Bone marrow (tissue), 2 donors: ENCODE results near the gene GIMAP6.
"Not testable (repeated sequence)": the region's sequence is repeated elsewhere in the genome, so short reads cannot be mapped to it uniquely, and the experiment has no call there.

Source experiments
- DNase-seq, 2 donors: peaks; one replicate each; lab custom pipeline; 2025; lab: John Stamatoyannopoulos, UW

The GIMAP6 gene

DNA sequence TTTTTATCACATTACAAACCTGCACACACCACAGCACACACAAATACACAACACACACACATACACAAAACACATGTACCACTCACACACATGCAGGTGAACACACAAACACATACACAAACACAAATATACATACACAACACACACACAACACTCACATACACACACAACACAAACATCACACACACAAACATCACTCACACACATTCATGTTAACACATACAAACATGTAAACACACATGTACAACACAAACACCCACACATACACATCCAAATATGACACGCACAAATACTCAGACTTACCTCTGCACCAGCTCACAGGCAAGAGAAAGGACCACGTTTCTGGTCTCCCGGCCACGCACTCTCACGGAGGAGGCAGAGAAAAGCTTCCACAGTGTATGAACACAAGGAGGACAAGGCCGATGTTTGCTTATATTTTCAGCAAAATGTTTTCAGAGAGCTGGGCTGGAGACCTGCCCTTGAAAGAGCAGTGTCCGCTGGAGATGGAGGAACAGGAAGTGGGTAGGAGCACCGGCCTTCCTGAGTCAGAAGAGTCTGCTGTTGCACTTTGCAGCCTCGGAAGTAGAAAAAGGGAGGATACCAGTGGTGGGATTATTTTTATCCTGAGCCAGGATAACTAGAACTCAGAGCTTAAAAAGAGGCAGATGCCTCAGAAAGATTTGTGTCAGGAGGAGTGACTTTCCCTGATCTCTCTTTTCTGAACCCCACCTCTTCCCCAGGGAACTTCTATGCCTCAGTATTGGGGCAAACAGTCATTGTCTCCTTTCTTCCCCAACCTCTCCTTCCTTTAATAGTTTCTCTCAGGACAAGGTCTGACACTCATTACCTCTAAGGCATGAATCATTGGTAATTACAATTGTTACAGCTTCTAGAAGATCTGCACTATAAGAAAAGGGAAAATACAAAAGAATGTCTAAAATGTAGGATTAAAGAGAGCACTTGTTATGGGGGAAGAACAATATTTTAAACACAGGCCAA is at the start of gene GIMAP6:
Gene GIMAP6 (minus strand): TSS at position 520 of the 999 bp plus-strand sequence. CDS start 2,243 bp downstream, outside the sequence.
- DNase-seq, result peak in 1 of 2 donors; percentile 28

DNA sequence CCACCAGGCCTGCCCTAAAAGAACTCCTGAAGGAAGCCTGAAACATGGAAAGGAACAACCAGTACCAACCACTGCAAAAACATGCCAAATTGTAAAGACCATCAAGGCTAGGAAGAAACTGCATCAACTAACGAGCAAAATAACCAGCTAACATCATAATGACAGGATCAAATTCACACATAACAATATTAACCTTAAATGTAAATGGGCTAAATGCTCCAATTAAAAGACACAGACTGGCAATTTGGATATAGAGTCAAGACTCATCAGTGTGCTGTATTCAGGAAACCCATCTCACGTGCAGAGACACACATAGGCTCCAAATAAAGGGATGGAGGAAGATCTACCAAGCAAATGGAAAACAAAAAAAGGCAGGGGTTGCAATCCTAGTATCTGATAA is 48.2 kb upstream of the GIMAP6 start:
- not testable (repeated sequence) for DNase-seq

DNA sequence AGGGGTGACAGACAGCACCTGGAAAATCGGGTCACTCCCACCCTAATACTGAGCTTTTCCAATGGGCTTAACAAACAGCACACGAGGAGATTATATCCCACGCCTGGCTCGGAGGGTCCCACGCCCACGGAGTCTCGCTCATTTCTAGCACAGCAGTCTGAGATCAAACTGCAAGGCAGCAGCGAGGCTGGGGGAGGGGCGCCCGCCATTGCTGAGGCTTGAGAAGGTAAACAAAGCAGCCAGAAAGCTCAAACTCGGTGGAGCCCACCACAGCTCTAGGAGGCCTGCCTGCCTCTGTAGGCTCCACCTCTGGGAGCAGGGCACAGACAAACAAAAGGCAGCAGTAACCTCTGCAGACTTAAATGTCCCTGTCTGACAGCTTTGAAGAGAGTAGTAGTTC is 46.4 kb upstream of the GIMAP6 start:
- not testable (repeated sequence) for DNase-seq

DNA sequence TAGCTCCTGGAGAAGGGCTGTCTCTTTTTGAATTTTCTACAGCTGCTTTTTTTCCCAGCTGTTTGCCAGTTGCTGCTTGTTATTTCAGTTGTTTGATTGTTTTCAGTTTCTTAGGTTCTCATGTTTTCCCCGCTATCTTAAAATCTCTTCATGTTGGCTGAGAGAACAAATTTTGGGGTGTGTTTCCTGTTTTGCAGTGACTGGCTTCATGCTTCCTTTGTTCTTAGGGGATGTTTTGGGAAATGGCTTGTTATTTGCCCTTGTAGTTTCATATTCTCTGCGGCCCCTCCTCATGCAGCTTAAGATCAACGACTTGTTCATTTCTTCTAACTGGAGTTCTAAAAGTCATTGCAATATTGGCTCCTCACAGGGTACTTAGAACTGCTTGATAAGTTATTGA is 44.7 kb upstream of the GIMAP6 start:
- peak in 1 of 2 donors; percentile 58 for DNase-seq

DNA sequence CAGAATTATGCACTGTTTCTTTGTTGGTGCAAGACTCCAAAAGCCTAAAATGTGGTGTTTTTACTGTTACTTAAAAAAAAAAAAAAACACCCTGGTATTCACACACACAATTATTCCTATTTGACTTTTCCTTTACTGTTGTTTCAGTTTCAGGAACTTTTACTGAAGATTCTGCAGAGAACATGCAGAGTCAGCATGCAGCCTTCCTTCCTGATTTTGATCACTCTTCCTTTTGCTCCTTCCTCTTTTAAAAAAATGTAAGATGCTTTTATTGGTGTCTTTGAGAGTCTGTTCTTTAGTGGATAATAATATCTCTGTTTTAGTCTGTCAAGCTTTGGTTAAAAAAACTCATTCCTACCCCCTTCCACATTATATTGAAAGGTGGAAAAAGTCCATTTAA is 44.1 kb upstream of the GIMAP6 start:
- DNase-seq, result peak in 1 of 2 donors; percentile 54

DNA sequence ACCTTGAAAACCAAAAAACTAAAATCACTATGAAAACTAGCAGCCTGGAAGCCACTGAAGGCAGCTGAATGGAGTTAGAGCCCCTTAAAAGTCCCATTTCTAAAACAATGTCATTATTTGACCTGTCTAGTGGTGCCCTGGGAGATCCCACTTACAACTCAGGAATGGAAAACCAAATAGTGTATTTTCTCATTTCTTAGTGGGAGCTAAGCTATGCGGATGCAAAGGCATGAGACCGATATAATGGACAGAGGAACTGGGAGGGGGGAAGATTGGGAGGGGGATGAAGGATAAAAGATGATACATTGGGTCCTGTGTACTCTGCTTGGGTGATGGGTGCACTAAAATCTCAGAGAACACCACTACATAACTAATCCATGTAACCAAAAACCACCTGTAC is 43.5 kb upstream of the GIMAP6 start:
- DNase-seq, result no peak

DNA sequence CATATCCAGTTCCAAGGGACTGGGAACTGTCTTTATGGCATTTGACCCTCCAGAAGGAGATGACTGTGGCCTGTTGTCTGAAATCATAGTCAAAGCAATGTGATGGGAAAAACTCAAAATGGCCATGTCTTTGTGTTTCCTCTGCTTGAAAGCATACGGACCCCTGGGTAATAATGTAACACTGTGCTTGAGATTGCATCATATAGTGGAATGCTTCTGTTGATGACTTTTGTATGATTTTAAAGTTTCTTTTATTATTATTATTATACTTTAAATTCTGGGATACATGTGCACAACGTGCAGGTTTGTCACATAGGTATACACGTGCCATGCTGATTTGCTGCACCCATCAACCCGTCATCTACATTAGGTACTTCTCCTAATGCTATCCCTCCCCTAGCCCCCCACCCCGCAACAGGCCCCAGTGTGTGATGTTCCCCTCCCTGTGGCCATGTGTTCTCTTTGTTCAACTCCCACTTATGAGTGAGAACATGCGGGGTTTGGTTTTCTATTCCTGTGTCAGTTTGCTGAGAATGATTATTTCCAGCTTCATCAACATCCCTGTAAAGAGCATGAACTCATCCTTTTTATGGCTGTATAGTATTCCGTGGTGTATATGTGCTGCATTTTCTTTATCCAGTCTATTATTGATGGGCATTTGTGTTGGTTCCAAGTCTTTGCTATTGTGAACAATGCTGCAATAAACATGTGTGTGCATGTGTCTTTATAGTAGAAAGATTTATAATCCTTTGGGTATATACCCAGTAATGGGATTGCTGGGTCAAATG is 39.8 kb upstream of the GIMAP6 start:
- DNase-seq, result not testable (repeated sequence)

DNA sequence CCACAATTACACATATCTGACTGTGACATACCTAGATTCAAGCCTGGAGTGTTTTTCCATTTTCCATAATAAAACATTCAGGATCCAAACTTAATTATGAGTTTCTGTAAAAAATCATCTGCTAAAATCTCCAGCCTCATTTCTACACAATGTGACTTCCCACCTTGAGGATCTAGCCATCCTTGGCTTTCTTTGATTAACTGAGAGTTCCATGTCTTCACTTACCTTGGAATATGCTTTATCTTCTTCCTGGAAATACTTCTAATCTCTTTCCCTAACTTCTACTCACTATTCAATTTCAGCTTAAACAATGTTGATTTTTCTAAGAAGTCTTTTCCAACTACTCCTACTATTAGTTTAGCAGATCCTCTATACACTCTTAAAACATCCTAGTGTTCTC is 36.8 kb upstream of the GIMAP6 start:
- no peak for DNase-seq

DNA sequence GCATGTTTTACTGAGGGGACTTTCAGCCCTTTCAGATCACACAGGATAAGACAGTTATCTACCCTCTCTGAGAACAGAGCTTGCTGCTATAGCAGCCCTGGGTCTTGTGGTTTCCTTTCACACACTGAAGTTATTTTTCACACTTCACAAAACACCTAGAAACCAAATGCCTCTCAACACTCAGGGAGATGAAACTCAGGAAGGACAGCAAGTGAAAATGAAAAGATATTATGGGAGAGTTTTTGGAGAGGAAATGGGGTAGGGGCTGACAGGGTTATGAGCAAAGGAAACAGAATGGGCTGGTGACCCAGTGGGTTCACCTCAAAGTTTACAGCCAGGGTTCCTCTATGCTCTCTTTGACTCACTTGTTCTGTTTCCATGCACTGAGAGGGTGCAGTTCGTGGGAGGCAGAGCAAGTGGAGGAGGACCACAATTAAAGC is 36.3 kb upstream of the GIMAP6 start:
- DNase-seq, result peak in 1 of 2 donors; percentile 90

DNA sequence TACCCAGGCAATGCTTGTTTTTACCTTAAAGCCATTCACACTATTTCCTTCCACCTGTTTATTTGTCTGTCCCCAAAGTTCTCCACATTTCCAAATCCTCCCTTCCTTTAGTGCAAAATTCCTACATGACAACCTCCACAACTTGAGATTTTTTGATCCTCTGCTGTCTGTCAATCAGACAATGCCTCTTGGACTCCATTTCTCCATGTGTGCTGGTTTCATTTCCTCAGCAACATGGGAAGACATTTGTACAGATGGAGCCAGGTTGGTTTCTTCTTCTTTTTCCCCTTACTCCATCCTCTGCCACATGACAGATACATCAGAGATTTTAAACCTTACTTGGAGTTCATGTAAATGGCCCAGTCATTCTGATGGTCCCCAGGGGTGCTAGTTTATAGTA is 34.2 kb upstream of the GIMAP6 start:
- DNase-seq, result no peak

DNA sequence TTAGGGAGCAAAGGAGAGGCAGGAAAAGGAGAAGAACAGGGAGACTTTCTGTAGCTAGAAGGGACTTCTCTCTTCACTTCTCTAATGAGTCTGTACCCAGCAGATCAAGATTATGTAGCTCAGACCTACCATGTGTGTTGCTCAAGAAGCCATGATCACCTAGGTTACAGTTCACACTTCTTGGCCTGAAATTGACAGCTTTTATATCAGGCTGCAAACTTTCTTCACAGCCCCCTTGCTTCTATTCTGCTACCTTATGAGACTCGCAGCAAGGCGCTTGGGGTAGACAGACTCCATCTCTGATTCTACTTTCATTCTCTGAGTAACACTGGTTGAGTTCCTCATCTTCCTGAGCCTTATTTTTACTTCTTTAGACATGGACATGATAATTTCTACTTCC is 33.7 kb upstream of the GIMAP6 start:
- peak in 1 of 2 donors; percentile 38 for DNase-seq

DNA sequence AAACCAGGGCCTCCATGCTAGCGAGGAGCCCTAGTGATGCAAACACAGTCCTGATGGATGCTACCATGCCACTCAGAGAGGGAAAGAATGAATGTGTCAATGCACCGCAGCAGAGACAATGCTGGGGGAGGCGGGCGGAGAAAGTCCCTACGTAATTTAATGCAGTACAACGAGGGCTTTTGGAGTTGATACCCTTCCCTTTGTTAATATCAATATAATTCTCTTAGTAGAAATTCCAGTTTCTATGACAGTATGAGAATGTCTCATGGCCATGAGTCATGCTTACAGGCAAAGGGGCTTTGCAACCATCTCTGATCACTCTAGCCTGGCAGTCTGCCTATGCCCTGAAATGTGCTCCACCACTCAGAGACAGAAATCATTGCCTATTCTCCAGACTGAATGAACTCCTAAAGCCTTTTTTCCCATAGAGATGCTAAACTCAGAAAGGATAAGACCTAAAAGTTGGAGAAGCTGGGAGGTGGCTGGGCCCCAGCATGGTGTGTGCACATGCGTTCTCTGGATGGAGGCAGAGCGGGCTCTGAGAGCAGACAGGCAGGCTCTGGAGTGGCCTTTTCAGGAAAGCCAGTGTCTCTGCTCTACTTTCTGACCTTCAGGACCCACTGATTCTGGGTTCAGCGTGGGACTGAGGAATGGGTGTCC is 33.0 kb upstream of the GIMAP6 start:
- DNase-seq, result peak in 1 of 2 donors; percentile 8

DNA sequence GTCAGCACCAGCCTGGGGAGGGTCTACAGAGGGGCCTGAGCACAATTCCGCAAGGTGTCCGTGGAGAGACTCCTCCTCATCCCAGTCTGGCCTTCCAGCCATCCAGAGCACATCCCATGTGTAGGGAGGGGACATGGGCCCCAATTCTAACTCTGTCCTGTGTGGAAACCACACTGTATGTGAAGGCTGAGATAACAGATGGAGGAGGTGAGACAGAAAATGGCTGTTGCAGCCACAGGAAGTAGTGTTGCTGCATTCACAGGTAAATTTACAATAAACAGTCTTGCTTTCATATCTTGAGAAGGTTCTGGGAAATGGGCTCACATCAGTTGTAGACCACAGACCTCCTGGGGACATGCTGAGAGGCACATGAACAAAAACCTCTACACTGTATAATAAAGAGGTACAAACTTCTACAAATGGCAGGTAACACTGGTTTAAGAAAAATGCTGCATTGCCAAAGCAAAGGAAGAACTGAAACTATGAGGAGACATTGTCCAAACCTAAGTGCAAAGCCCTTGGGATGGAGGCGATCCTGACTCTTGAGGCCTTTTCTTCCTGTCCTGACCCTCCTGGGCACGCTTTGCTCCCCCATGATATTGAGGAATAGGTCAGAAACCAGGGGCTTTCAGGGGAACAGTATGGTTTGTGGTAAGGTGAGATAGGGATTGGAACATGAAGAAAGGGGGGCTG is 31.8 kb upstream of the GIMAP6 start:
- DNase-seq, result no peak

DNA sequence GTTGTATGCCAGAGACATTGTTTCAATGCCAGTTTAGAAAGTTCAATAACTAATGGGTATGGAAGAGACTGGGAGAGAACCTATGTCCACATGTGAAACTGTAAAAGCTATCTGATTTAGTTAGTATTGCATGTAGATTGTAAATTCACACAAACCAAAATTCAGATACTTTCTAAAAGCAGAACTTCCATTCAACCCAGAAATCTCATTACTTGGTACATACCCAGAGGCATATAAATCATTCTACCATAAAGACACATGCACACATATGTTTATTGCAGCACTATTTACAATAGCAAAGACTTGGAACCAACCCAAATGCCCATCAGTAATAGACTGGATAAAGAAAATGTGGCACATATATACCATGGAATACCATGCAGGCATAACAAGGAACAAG is 30.6 kb upstream of the GIMAP6 start:
- not testable (repeated sequence) for DNase-seq

DNA sequence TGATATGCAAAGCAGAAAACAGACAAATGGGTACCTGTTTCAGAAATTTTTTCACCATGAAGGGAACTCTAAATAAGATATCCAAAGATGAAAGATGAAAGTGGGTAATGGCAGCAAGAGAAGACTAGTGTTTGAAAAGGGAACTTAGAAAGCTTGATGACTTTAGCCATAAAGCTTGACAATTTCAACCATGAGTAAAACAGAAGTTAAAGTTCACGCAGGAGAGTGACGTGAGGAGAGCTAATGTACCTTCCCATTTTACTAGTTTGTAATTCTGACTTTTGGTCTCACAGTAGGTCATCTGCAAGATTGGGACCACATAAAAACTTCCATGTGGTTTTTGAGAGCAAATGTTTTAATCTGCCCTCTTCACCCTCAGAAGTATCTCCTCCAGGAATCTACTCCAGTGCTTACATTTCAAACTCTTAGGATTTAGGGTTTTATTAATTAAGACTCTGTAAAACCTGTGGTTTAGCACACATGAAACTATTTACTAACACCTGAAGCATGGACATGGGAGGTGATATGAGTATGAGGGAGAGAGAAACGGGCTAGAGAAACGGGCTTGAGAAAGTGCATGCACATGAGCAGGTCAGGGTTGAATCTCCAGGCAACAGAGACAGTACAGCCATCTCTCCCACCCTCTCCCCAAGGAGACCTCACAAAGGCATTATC is 28.9 kb upstream of the GIMAP6 start:
- DNase-seq, result peak in 1 of 2 donors; percentile 2

DNA sequence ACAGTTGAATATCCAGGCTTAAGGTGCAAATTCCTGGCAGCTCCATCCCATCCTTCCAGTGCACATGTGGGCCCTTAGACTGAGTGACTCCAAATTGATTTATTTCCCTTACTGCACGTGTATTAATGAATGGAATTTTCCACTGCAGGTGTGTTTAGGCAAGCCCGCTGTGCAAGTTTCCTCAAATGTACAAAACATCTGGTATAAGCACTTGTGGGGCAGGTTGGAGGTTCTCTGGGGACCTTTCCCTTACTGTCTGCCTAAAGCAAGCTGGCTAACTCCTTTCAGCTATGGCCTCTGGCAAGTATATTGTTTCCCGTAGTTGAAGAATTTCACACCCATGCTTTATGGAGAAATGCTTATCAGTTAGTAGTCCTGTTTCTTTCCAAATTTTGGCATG is 25.3 kb upstream of the GIMAP6 start:
- no peak for DNase-seq

DNA sequence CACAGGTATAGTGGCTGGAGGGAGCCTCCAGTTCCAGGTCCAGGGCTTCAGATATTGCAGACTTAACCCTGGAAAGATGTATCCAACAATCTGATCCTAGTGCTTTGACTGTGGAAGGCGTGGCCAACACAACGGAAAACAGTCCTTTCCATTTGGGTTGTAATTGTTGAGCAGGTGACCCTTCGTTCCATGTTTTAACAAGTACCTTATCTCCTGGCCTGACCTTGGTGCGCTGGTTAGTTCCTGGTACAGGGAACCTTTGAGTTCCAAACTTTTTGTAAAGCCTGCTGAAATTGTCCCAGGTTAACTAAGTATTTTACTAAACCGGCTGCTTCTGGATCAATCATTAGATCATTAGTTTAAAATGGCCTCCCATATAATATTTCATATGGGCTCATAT is 23.9 kb upstream of the GIMAP6 start:
- no peak for DNase-seq

DNA sequence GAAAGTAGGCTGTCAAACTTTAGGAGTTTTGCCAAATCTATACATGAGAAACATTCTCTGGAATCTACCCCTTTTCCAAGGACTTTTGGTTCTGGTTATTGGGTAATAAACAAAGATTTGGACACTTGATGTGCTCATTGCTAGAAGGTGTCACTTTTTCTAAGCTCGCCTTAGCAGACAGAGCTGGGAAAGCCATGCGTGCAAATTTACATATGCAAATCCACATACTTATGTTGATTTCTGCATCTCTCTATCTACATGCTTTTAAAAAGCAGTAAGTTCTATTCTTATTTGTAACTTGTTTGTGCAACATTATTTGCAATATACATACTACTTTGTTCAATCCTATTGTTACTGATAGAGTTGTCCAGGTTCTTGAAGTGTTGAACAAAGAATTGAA is 22.5 kb upstream of the GIMAP6 start:
- no peak for DNase-seq

DNA sequence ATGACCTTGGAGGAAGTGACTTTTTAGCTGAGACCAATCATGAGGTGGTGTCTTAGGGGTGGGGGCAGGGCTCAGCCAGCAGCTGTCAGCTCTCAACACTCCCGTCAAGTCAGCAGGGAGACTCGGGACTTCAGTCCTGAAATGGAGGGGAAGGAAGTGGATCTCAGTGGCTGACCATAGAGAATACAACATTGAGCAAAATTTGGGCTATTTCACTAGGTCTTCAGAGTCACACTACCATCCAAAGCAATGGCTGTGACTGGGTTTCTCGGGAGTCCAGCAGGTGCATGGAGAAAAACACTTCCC is 16.8 kb upstream of the GIMAP6 start:
- no peak for DNase-seq

DNA sequence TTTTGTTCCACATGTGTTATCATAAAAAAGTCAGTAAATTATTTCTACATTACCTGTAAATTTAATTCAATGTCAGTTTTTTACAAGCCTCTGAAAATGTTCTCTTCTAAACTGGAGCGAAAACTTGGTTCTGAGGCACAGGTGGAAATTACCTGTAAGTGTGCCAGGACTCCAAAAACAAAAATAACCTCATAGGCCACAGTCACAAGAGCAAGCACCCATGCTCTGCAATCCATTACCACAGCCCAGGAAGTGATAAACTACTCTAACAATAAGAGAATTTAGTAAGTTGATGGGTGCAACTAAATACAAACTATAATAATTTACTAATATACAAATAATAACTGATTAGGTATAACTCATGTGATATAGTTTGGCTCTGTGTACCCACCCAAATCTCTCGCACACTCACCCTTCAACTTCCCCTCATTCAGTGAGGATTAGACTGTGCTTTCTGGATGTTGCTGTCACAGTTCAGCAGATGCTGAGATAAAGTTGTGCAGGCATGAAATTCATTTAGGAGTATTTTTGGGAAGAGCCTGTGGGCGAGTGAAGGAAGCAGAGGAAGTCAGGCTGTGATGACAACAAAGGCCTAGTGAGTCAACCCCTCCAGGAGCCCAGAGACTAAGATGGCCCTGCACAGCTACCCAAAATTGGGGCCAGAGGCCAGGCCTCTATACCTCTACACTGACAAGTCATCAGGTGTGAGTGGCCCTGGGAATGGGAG is 16.3 kb upstream of the GIMAP6 start:
- DNase-seq, result no peak
